COLO829 (cell line): Measurements from ENCODE around the gene LDLRAD2.
A peak's percentile ranks its signal among the peaks of the same experiment; 100 is the strongest.

Experiments
- DNase-seq: peaks from one replicate; pipeline ENCODE4 v3.0.0; 2012; ENCODE audit warnings: low spot score

LDLRAD2 gene

GRCh38 chr1:21863981-21864380 is 51.9 kb downstream of the LDLRAD2 start:
- no peak for DNase-seq

- DNase-seq = no peak
Measured at GRCh38 chr1:21864730-21865129, 52.7 kb downstream of the LDLRAD2 start.

GRCh38 chr1:21865609-21865942 is 53.5 kb downstream of the LDLRAD2 start:
- DNase-seq = no peak

- DNase-seq = no peak
Measured at GRCh38 chr1:21865943-21866706, 54.1 kb downstream of the LDLRAD2 start.

GRCh38 chr1:21866707-21867043 is 54.6 kb downstream of the LDLRAD2 start:
- no peak for DNase-seq

GRCh38 chr1:21867451-21867996 is 55.5 kb downstream of the LDLRAD2 start:
- DNase-seq = no peak

- no peak for DNase-seq
Measured at GRCh38 chr1:21868482-21868881, 56.4 kb downstream of the LDLRAD2 start.

- no peak for DNase-seq
Measured at GRCh38 chr1:21868941-21869454, 56.9 kb downstream of the LDLRAD2 start.

- peak; percentile 91 for DNase-seq
Measured at GRCh38 chr1:21869620-21870121, 57.6 kb downstream of the LDLRAD2 start.

- no peak for DNase-seq
Measured at GRCh38 chr1:21870611-21871010, 58.5 kb downstream of the LDLRAD2 start.

- no peak for DNase-seq
Measured at GRCh38 chr1:21871943-21872342, 59.9 kb downstream of the LDLRAD2 start.

- no peak for DNase-seq
Measured at GRCh38 chr1:21872445-21873079, 60.5 kb downstream of the LDLRAD2 start.

GRCh38 chr1:21873174-21873573 is 61.1 kb downstream of the LDLRAD2 start:
- DNase-seq = no peak

- DNase-seq = no peak
Measured at GRCh38 chr1:21873761-21874160, 61.7 kb downstream of the LDLRAD2 start.

GRCh38 chr1:21874328-21874727 is 62.3 kb downstream of the LDLRAD2 start:
- DNase-seq = no peak
